H1 (cell line): Measurements from ENCODE around the gene ZNF814. TPM values are rescaled to one million over a fixed set of nuclear protein-coding genes. Genes with fewer than 3 reads are reported as not detected.

Source experiments
- SUZ12 ChIP-seq: fragments of 200-600 bp; sonication (generic); IDR thresholded peaks from 2 replicates; pipeline ENCODE4 v1.6.1; 2012; ENCODE audit warnings: mild to moderate bottlenecking, inconsistent platforms, low read length, moderate library complexity, mixed read lengths
- polyA plus RNA-seq, 7 experiments: library from polyadenylated mRNA; depleted of rRNA in 3 of 7; stranded (reverse) in 5 of 7; unstranded in 2 of 7; fragments of >200 nt in 5 of 7; fragments of 200-250 nt in 2 of 7; gene quantifications; 1 replicate in 5 of 7; 2 replicates in 1 of 7; 4 replicates in 1 of 7; pipeline versions ENCODE4 v1.2.1 to v1.2.3, GENCODE V29; 2011 to 2013; ENCODE audit warnings: missing spikeins in 2 of 7, mixed read lengths in 2 of 7
- total RNA-seq: library from RNA; stranded (reverse); fragmentation: NEBNext Ultra II Directional; extraction: Animal tissue kit (Norgen Biotek cat#: 25700); gene quantifications from 2 replicates; pipeline ENCODE4 v1.2.1, GENCODE V29; 2021

ZNF814 gene
- total and polyA plus RNA-seq, 2 of the 8 experiments (the other 6 are each of a cell fraction or from before 2014, with no cell fraction given): 90.9 to 99.6 TPM

DNA sequence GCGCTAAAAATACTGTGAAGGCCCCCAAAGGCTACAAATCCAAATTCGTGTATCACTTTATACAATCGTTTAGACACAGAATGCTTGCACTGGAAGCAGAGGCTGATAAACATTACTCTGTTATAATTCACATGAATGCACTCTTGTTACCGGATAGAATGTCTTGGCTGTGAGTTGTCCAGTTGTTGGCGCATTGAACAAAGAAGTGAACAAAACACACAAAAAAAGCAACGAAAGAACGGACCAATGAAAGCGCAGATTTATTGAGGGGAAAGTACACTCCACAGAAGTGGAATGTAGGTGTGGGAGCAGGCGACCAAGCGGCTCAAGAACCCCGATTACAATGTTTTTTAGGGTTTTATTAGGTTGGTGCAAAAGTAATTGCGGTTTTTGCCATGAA, 46.9 kb upstream of the ZNF814 start (continued):
- no peak for TF ChIP-seq SUZ12
